Esophagus (tissue), 2 donors: ENCODE results near the gene ILK. TPM values are rescaled to one million over a fixed set of nuclear protein-coding genes. Genes with fewer than 3 reads are reported as not detected.

ENCODE experiments used
- H3K27ac ChIP-seq, 2 donors: one replicate each; pipeline ENCODE4 v1.5.1; 2013; ENCODE audit warnings: low read depth in 2 of 2, mild to moderate bottlenecking in 2 of 2, inconsistent platforms in 1 of 2, low read length in 1 of 2, moderate library complexity in 1 of 2
- H3K27me3 ChIP-seq, 2 donors: one replicate each; pipeline ENCODE4 v1.6.1; 2013; ENCODE audit warnings: low read length in 2 of 2, control low read depth in 1 of 2, mild to moderate bottlenecking in 1 of 2; ENCODE audit not compliant: insufficient read depth in 2 of 2, control insufficient read depth in 1 of 2
- H3K36me3 ChIP-seq, 2 donors: one replicate each; pipeline ENCODE4 v1.6.1; 2013; ENCODE audit warnings: low read length in 1 of 2; ENCODE audit not compliant: control insufficient read depth in 2 of 2, insufficient read depth in 2 of 2
- H3K4me1 ChIP-seq, 2 donors: one replicate each; pipeline ENCODE4 v1.6.1; 2013; ENCODE audit warnings: low read length in 1 of 2; ENCODE audit not compliant: control insufficient read depth in 2 of 2, insufficient read depth in 2 of 2
- H3K4me3 ChIP-seq, 2 donors: one replicate each; pipeline ENCODE4 v1.5.1; 2013; ENCODE audit warnings: low read length in 2 of 2, mild to moderate bottlenecking in 2 of 2, low read depth in 1 of 2, moderate library complexity in 1 of 2
- H3K9me3 ChIP-seq, 2 donors: one replicate each; pipeline ENCODE4 v1.6.1; 2013; ENCODE audit warnings: mild to moderate bottlenecking in 2 of 2, low read depth in 1 of 2, low read length in 1 of 2, moderate library complexity in 1 of 2; ENCODE audit not compliant: control insufficient read depth in 2 of 2, insufficient read depth in 1 of 2
- WGBS, 2 donors: extraction: QIAGEN DNeasy Blood & Tissue Kit; methylation state at CpG; one replicate each; pipeline ENCODE4 v1.1.7; 2013; 5-methylcytosine and 5-hydroxymethylcytosine counted together
- polyA plus RNA-seq, 2 donors: library from polyadenylated mRNA; stranded (reverse); fragments of 200-250 nt; gene quantifications; one replicate each; pipeline ENCODE4 v1.2.3, GENCODE V29; 2013
- donor health status: healthy with polysubstance abuse.
- donor health status: Bipolar disorder and iron deficiency.

The ILK gene
- polyA plus RNA-seq, 2 donors = 63.3 to 91.0 TPM

DNA sequence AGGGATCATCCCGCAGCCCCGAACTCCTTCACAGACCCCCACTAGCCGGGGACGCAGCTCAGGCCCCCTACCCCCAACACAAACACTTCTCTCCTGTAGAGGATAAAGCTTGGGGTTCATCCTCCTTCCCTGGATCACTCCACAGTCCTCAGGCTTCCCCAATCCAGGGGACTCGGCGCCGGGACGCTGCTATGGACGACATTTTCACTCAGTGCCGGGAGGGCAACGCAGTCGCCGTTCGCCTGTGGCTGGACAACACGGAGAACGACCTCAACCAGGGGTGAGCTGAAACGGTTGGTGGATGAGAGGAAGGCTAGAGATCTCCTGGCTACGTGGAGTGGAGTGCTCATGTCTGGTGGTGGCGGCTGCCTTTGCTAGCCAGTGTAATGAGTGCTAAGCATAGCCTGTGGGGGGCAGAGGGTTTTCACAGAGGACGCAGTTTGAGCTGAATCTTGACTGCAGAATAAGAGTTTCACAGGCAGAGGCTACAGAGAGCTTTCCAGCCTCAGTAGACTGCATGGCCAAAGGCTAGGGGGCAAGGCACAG lies 580 bp downstream of the ILK start:
- H3K4me1 ChIP-seq = peaks cover 6 to 13% of the 10 kb centered on the region in 2 donors
- H3K4me3 ChIP-seq = peak overlapping the region; percentile 85 to 96
- H3K9me3 ChIP-seq = no peaks in the 10 kb centered on the region
- H3K36me3 ChIP-seq = peaks cover 10 to 31% of the 10 kb centered on the region in 2 donors
- H3K27me3 ChIP-seq = no peaks in the 10 kb centered on the region
- H3K27ac ChIP-seq = peak overlapping the region; percentile 96 to 97
- WGBS, 2 donors = 0% methylated on average over 20 of the region's 20 CpGs

DNA sequence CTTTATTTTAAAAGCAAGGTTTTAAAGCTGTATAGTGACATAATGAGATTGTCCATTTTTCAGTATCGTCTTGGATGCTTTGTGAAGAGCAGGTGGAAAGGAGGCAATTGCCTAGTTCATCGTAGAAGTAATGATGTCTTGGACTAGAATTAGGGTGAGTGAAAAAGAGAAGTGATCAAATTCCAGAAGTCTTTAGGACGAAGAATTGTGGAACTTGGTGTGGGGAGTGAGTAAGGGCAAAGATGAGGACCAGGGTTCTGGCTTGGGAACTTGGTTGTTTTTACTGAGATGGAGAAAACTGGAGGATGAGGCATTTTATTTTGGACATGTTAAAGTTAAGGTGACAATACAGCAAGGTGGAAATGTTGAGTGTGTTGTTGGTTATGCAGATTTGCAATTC lies 1.2 kb downstream of the ILK start:
- 33% methylated on average over 3 of the region's 3 CpGs for WGBS, 2 donors
- Histone ChIP-seq H3K4me1 (peaks cover 6 to 13% of the 10 kb centered on the region in 2 donors), H3K4me3 (peak overlapping the region; percentile 85 to 96), H3K27ac (peak overlapping the region in 1 of 2 donors; percentile 96), H3K9me3 (no peaks in the 10 kb centered on the region), H3K27me3 (no peaks in the 10 kb centered on the region), H3K36me3 (peaks cover 13 to 33% of the 10 kb centered on the region in 2 donors)

DNA sequence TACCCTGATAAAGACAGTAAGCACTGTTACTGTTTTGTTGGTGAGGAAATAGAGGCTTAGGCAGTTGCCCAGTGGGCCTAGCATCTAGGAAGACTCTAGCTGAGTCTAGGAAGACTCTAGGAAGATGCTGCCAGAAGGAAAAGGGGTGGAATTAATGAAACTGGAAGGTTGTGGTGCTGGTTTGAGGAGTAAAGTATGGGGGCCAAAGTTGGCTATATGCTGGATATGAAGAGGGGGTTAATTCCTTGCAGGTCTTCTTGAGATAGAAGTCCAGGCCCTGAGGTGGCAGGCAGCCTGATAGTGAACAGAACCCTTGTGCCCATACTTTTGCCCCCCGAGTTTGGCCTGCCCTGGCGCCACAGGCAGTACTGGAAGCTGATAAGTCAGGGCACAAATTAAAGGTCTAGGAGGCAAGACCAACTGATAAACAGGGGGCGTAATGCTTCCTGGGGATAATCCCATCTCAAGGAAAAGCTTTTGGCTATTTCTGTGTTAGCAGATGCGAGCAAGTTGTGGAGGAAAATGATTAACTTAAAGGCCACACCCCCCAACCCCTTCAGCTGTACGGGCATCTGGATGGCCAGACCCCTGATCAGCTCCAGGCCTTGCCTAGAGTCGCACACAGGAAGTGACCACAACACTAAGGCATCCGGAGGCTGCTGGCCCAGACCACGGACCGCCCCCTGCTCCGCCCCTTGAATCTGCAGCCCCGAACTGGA lies 3.1 kb downstream of the ILK start:
- Histone ChIP-seq H3K4me3 (no peak overlapping the region), H3K36me3 (peaks cover 13 to 33% of the 10 kb centered on the region in 2 donors), H3K9me3 (no peaks in the 10 kb centered on the region), H3K27ac (peak overlapping the region; percentile 89 to 93), H3K4me1 (peaks cover 7 to 18% of the 10 kb centered on the region in 2 donors), H3K27me3 (no peaks in the 10 kb centered on the region)
- 14 to 18% methylated on average over 11 of the region's 11 CpGs for WGBS, 2 donors

DNA sequence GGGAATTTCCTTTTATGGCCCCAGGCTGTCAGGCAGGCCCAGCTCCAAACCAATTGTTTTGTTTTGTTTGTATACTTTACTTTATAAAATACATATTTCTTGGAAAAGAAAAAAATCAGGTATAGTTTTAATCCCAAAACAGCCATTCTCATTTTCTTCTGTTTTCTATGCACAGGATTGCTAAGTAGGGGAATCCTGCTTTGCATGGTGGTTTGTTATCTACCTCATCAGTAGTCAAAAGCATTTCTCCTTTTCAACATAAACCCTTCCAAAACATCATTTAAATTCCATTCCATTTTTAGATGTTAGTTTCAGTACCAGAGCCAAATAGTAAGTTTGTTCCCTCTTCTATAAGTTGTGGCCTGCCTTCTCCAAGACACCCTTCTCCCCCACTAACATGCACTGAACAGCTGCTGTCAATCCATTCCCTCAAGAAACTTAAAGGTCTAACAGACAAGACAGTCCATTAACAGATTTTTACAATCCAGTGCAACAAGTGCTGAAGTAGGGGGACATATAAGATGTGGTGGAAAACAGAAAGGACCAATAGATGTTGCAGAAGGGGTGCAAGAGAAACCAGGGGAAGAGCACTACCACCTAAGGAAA lies 3.7 kb downstream of the ILK start:
- H3K9me3 ChIP-seq = no peaks in the 10 kb centered on the region
- H3K27ac ChIP-seq = peak overlapping the region; percentile 89 to 93
- H3K36me3 ChIP-seq = peaks cover 13 to 33% of the 10 kb centered on the region in 2 donors
- H3K27me3 ChIP-seq = no peaks in the 10 kb centered on the region
- no peak overlapping the region for H3K4me3 ChIP-seq
- peaks cover 2 to 14% of the 10 kb centered on the region in 2 donors for H3K4me1 ChIP-seq

DNA sequence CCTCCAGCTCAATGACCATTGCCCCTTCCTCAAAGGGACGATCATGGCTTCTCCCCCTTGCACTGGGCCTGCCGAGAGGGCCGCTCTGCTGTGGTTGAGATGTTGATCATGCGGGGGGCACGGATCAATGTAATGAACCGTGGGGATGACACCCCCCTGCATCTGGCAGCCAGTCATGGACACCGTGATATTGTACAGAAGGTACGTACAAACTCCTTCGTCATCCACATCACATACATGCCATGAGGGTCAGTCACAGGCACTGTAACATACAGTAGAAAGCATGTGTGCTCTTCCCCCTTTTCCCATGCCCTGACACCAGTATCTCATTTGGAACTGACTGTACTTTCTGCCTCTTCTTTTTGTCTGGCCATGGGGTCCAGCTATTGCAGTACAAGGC lies 4.4 kb downstream of the ILK start:
- Histone ChIP-seq H3K36me3 (peaks cover 13 to 33% of the 10 kb centered on the region in 2 donors), H3K4me1 (peaks cover 2 to 14% of the 10 kb centered on the region in 2 donors), H3K27me3 (no peaks in the 10 kb centered on the region), H3K27ac (peak overlapping the region; percentile 45 to 77), H3K9me3 (no peaks in the 10 kb centered on the region), H3K4me3 (no peak overlapping the region)
- 91 to 92% methylated on average over 9 of the region's 9 CpGs for WGBS, 2 donors

DNA sequence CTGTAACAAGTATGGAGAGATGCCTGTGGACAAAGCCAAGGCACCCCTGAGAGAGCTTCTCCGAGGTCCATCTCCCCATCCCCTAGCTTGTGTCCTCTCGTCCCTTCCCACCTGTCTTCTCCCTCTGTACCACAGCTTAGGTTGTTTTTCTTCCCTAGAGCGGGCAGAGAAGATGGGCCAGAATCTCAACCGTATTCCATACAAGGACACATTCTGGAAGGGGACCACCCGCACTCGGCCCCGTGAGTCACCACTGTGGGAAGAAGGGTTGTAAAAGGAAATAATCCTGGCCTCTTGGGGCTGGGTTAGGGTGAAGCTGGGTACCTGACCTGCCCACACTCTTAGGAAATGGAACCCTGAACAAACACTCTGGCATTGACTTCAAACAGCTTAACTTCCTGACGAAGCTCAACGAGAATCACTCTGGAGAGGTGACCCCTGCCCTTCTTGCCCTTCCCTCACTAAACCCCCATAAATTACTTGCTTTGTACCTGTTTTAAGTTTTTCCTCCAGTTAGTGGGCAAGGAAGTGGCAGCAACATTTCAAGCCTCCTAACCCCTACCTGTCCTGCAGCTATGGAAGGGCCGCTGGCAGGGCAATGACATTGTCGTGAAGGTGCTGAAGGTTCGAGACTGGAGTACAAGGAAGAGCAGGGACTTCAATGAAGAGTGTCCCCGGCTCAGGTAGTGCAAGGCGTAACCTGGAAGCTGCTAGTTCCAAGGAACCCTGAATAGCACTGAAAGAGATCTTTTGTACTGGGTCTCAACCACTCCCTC lies 5.3 kb downstream of the ILK start:
- Histone ChIP-seq H3K27ac (peak overlapping the region; percentile 38 to 77), H3K4me3 (no peak overlapping the region), H3K4me1 (peaks cover 2 to 14% of the 10 kb centered on the region in 2 donors), H3K36me3 (peaks cover 13 to 33% of the 10 kb centered on the region in 2 donors), H3K9me3 (no peaks in the 10 kb centered on the region), H3K27me3 (no peaks in the 10 kb centered on the region)
- 81 to 83% methylated on average over 14 of the region's 14 CpGs for whole genome bisulfite sequencing, 2 donors

DNA sequence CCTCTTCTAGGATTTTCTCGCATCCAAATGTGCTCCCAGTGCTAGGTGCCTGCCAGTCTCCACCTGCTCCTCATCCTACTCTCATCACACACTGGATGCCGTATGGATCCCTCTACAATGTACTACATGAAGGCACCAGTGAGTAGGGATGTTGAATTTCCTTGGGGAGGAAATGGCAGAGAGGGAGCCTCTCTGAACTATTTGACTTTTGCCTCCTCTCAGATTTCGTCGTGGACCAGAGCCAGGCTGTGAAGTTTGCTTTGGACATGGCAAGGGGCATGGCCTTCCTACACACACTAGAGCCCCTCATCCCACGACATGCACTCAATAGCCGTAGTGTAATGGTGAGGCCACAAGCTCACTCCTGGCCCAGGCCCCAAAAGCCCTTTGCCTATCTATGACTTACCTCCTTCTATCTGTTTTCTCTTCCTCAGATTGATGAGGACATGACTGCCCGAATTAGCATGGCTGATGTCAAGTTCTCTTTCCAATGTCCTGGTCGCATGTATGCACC lies 6.0 kb downstream of the ILK start:
- peaks cover 2 to 14% of the 10 kb centered on the region in 2 donors for H3K4me1 ChIP-seq
- H3K36me3 ChIP-seq = peaks cover 13 to 33% of the 10 kb centered on the region in 2 donors
- peak overlapping the region in 1 of 2 donors; percentile 97 for H3K27ac ChIP-seq
- no peak overlapping the region for H3K4me3 ChIP-seq
- WGBS, 2 donors = 79 to 82% methylated on average over 8 of the region's 8 CpGs
- H3K9me3 ChIP-seq = no peaks in the 10 kb centered on the region
- H3K27me3 ChIP-seq = no peaks in the 10 kb centered on the region

DNA sequence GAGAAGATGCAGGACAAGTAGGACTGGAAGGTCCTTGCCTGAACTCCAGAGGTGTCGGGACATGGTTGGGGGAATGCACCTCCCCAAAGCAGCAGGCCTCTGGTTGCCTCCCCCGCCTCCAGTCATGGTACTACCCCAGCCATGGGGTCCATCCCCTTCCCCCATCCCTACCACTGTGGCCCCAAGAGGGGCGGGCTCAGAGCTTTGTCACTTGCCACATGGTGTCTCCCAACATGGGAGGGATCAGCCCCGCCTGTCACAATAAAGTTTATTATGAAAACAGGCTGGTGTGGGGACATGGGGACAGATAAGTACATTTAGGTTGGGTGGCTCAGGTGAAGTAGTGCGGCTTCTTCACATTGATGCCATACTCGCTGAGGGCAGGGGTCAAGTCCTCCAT lies 7.0 kb downstream of the ILK start:
- no peaks in the 10 kb centered on the region for H3K9me3 ChIP-seq
- H3K4me1 ChIP-seq = peaks cover 2 to 14% of the 10 kb centered on the region in 2 donors
- peak overlapping the region in 1 of 2 donors; percentile 91 for H3K4me3 ChIP-seq
- H3K27me3 ChIP-seq = no peaks in the 10 kb centered on the region
- WGBS, 2 donors = 89 to 91% methylated on average over 6 of the region's 6 CpGs
- peak overlapping the region; percentile 16 to 97 for H3K27ac ChIP-seq
- peaks cover 13 to 41% of the 10 kb centered on the region in 2 donors for H3K36me3 ChIP-seq
